Measurements from ENCODE around the gene TLE1. TPM values are rescaled to one million over a fixed set of nuclear protein-coding genes. Genes with fewer than 3 reads are reported as not detected.

TLE1 gene
- total and polyA plus RNA-seq, 12 donors, result 33.3 to 76.9 (median 49.8) TPM

DNA sequence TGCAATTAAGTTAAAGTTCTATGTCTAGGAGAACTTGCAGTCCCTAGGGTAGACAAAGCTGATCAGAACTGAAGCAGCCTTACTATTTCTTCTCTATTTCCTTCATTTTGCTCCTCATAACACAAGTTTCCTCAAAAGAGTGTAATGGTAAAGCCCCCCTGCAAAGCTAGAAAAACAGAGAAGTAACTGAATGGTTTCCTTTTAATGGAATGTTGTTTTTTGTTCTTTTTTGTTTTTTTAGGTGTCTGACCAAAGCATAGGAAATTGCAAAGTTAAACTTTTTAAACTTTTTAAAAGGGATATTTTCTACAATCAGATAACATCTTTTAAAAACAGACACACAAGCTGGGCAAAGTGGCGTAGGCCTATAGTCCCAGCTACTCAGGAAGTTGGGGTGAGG lies 145.7 kb downstream of the TLE1 start:
- no peak overlapping the region for H3K4me3 ChIP-seq
- H3K9me3 ChIP-seq (replicated peaks in 1 of 3), result no peaks in the 10 kb centered on the region
- no peak for TF ChIP-seq CTCF (IDR thresholded peaks at IDR 0.05)
- TF ChIP-seq POLR2A (IDR thresholded peaks at IDR 0.05), result no peak
- no peaks in the 10 kb centered on the region for H3K36me3 ChIP-seq (replicated peaks in 1 of 2)
- no peaks in the 10 kb centered on the region for H3K4me1 ChIP-seq (replicated peaks in 1 of 2)
- intact Hi-C loops (cut with DNase I), result no loop called here
- H3K27me3 ChIP-seq, result no peaks in the 10 kb centered on the region
- DNase-seq, result no peak
- H3K27ac ChIP-seq, result no peak overlapping the region
- 85 to 93% (median 90%) methylated on average over 1 of the region's 1 CpG for WGBS, 4 donors

GRCh38 chr9:81542118-81542889 lies 147.0 kb downstream of the TLE1 start:
- no peak for DNase-seq
- no peaks in the 10 kb centered on the region for H3K27me3 ChIP-seq
- 83 to 88% (median 86%) methylated on average over 6 of the region's 6 CpGs for WGBS, 4 donors
- TF ChIP-seq CTCF (IDR thresholded peaks at IDR 0.05) (no peak), POLR2A (IDR thresholded peaks at IDR 0.05) (no peak)
- intact Hi-C loops (cut with DNase I), result no loop called here
- H3K4me1 ChIP-seq (replicated peaks in 1 of 2), result no peaks in the 10 kb centered on the region
- no peak overlapping the region for H3K27ac ChIP-seq
- H3K9me3 ChIP-seq (replicated peaks in 1 of 3), result no peaks in the 10 kb centered on the region
- H3K4me3 ChIP-seq, result no peak overlapping the region
- no peaks in the 10 kb centered on the region for H3K36me3 ChIP-seq (replicated peaks in 1 of 2)

DNA sequence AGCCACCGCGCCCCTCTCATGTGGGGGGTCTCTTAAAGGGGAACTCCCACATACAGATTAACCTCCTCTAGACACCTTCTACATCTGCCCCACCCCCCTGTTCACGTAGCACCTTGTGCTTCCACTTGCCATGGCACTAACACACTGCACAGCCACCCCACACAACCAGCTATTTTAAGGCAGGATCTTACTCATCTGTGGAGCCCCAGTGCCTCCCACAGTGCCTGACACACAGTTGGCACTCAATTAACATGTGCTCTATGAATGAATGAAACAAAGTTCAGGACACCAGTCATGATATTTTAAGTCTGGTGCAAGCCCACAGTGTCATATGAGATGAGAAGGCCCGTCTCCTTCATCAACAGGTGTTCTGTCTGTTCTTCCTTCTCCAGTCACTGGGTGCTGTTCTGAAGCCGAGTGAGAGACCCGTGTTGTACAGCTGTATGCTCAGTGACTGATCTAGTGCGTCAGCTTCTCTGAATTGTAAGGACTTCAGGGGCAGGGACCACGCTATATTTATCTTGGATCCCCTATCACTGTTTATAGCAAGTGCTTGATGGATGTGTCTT lies 149.1 kb downstream of the TLE1 start:
- intact Hi-C loops (cut with DNase I), result no loop called here
- H3K9me3 ChIP-seq (replicated peaks in 1 of 3), result no peaks in the 10 kb centered on the region
- H3K4me1 ChIP-seq (replicated peaks in 1 of 2), result no peaks in the 10 kb centered on the region
- no peaks in the 10 kb centered on the region for H3K36me3 ChIP-seq (replicated peaks in 1 of 2)
- no peak overlapping the region for H3K4me3 ChIP-seq
- WGBS, 4 donors, result 92 to 95% (median 95%) methylated on average over 8 of the region's 8 CpGs
- H3K27me3 ChIP-seq, result no peaks in the 10 kb centered on the region
- DNase-seq, result no peak
- TF ChIP-seq POLR2A (IDR thresholded peaks at IDR 0.05) (no peak), CTCF (IDR thresholded peaks at IDR 0.05) (no peak)
- H3K27ac ChIP-seq, result no peak overlapping the region

DNA sequence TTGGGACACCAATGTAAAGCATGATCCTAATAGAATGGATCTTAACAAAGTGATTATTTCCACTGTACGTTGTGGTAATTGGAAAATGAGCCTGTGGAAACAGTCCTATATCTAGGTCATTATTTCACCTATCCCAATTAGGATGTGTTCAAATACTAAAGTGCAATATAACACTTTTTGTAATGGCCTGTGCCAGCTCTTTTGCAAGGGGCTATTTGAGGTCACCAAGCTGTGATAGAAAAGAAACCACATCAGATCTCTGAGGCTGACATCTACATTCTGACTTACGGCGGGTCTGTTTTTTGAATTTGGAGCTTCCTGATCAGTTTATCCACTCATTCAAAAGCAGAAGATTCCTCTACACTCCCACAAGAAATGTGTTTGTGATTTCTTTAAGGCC lies 150.0 kb downstream of the TLE1 start:
- WGBS, 4 donors, result 82 to 88% (median 86%) methylated on average over 3 of the region's 3 CpGs
- Histone ChIP-seq H3K36me3 (replicated peaks in 1 of 2) (no peaks in the 10 kb centered on the region), H3K4me3 (no peak overlapping the region), H3K27me3 (no peaks in the 10 kb centered on the region), H3K4me1 (replicated peaks in 1 of 2) (no peaks in the 10 kb centered on the region), H3K9me3 (replicated peaks in 1 of 3) (no peaks in the 10 kb centered on the region), H3K27ac (no peak overlapping the region)
- no peak for DNase-seq
- intact Hi-C loops (cut with DNase I), result no loop called here
- TF ChIP-seq POLR2A (IDR thresholded peaks at IDR 0.05) (no peak), CTCF (IDR thresholded peaks at IDR 0.05) (no peak)

All from adrenal gland (tissue), 12 donors.